OCI-LY7 (cell line): ENCODE measurements around the gene CELF4. TPM values are rescaled to one million over a fixed set of nuclear protein-coding genes. Genes with fewer than 3 reads are reported as not detected.

Experiments
- BruUV-seq: library from RNA; stranded (reverse); fragments of 400-500 nt; replicated peaks from 2 replicates; lab custom pipeline; 2021; lab: Mats Ljungman, UMichigan
- CTCF ChIA-PET: fragments of 300-600 bp; sonication (Branson Sonifier 250); formaldehyde crosslinking; loops from one replicate; lab custom pipeline; 2022; ENCODE audit warnings: antibody characterized with exemption; ENCODE audit not compliant: unreplicated experiment; lab: Charles Lee
- POLR2A ChIA-PET: fragments of 300-600 bp; sonication (Branson Sonifier 250); formaldehyde crosslinking; loops from one replicate; lab custom pipeline; 2022; ENCODE audit warnings: antibody characterized with exemption; lab: Charles Lee
- DNase-seq: peaks from one replicate; pipeline ENCODE4 v3.0.0-alpha.2; 2015; ENCODE audit warnings: low spot score
- H2AFZ ChIP-seq: fragments of 200-600 bp; sonication (generic), shearing (Covaris generic); 2 replicates; pipeline ENCODE4 v1.6.1; 2014; ENCODE audit warnings: mild to moderate bottlenecking, antibody characterized with exemption, low read length, moderate library complexity
- H3K27ac ChIP-seq: fragments of 200-600 bp; sonication (generic); 2 replicates; pipeline ENCODE4 v1.5.1; 2014; ENCODE audit warnings: mixed run types, low read depth, mild to moderate bottlenecking, moderate library complexity, low read length, inconsistent platforms; ENCODE audit not compliant: poor library complexity, severe bottlenecking
- H3K36me3 ChIP-seq: fragments of 200-600 bp; sonication (generic); 2 replicates; pipeline ENCODE4 v1.6.1; 2014; ENCODE audit warnings: mild to moderate bottlenecking, antibody characterized with exemption, low read length, moderate library complexity, mixed read lengths; ENCODE audit not compliant: insufficient read depth
- H3K4me1 ChIP-seq: fragments of 200-600 bp; sonication (generic); 2 replicates; pipeline ENCODE4 v1.5.1; 2014; ENCODE audit warnings: mild to moderate bottlenecking, low read length; ENCODE audit not compliant: insufficient read depth, poor library complexity, severe bottlenecking
- H3K4me2 ChIP-seq: fragments of 200-600 bp; sonication (generic); 2 replicates; pipeline ENCODE4 v1.6.1; 2014; ENCODE audit warnings: mild to moderate bottlenecking, low read length
- H3K4me3 ChIP-seq: fragments of 200-600 bp; sonication (generic); 2 replicates; pipeline ENCODE4 v1.5.1; 2014; ENCODE audit warnings: mild to moderate bottlenecking, low read depth, low read length; ENCODE audit not compliant: poor library complexity, severe bottlenecking
- H3K79me2 ChIP-seq: fragments of 200-600 bp; sonication (generic); 2 replicates; pipeline ENCODE4 v1.6.1; 2016; ENCODE audit warnings: low read depth, mild to moderate bottlenecking, low read length, moderate library complexity, mixed read lengths; ENCODE audit not compliant: insufficient read depth
- H3K9me2 ChIP-seq: fragments of 200-600 bp; sonication (generic); 2 replicates; pipeline ENCODE4 v1.6.1; 2016; ENCODE audit warnings: mild to moderate bottlenecking, low read length, mixed read lengths; ENCODE audit not compliant: insufficient read depth
- H3K9me3 ChIP-seq: fragments of 200-600 bp; sonication (generic); 2 replicates; pipeline ENCODE4 v1.6.1; 2014; ENCODE audit warnings: mild to moderate bottlenecking, mixed run types, low read length, mixed read lengths
- H4K20me1 ChIP-seq: fragments of 200-600 bp; sonication (generic); 2 replicates; pipeline ENCODE4 v1.6.1; 2014; ENCODE audit warnings: mild to moderate bottlenecking, antibody characterized with exemption, low read length, moderate library complexity, mixed read lengths; ENCODE audit not compliant: insufficient read depth
- CTCF ChIP-seq: fragments of 200-600 bp; sonication (generic); conservative IDR thresholded peaks from 2 replicates; pipeline ENCODE4 v1.5.1; 2014; ENCODE audit warnings: mild to moderate bottlenecking, antibody characterized with exemption, low read length, moderate library complexity, mixed read lengths
- EZH2phosphoT487 ChIP-seq: fragments of 200-600 bp; sonication (generic); IDR thresholded peaks from 2 replicates; pipeline ENCODE4 v1.6.1; 2018; ENCODE audit warnings: low read depth, borderline replicate concordance, mild to moderate bottlenecking, mixed run types, antibody characterized with exemption, low read length, moderate library complexity, mixed read lengths
- intact Hi-C: fragments of 100-400 bp; cut with micrococcal nuclease; formaldehyde crosslinking; loops from one replicate; pipeline ENCODE4 v1.10.0; 2022; ENCODE audit not compliant: unreplicated experiment
- total RNA-seq, 2 experiments: library from RNA; depleted of rRNA in 1 of 2; stranded (reverse); fragments of >200 nt in 1 of 2; shearing (Covaris generic) in 1 of 2; gene quantifications; 2 replicates each; pipeline ENCODE4 v1.2.3, GENCODE V29; 2014 to 2022

Gene CELF4
- total RNA-seq, 2 experiments from 2014 or later, result not detected

GRCh38 chr18:37607281-37607680 is 41.7 kb upstream of the CELF4 start:
- POLR2A ChIA-PET, result no interaction called here

GRCh38 chr18:37604032-37604431 is 38.4 kb upstream of the CELF4 start:
- POLR2A ChIA-PET, result no interaction called here
- no peak for TF ChIP-seq EZH2phosphoT487
- TF ChIP-seq CTCF, result no peak
- Histone ChIP-seq H2AFZ (no peak overlapping the region), H3K9me3 (no peaks in the 10 kb centered on the region), H3K4me3 (no peak overlapping the region), H4K20me1 (no peaks in the 10 kb centered on the region), H3K79me2 (no peaks in the 10 kb centered on the region), H3K36me3 (no peaks in the 10 kb centered on the region), H3K4me2 (no peak overlapping the region), H3K27ac (no peak overlapping the region), H3K4me1 (no peaks in the 10 kb centered on the region), H3K9me2 (no peaks in the 10 kb centered on the region)
- BruUV-seq, result no TSS peak
- CTCF ChIA-PET, result no interaction called here
- intact Hi-C loops, result no loop called here
- DNase-seq, result no peak

More at GRCh38 chr18:37607281-37607680, 41.7 kb upstream of the CELF4 start:
- H4K20me1 ChIP-seq, result no peaks in the 10 kb centered on the region
- H3K9me3 ChIP-seq, result no peaks in the 10 kb centered on the region
- no TSS peak for BruUV-seq
- no peak overlapping the region for H2AFZ ChIP-seq
- H3K79me2 ChIP-seq, result no peaks in the 10 kb centered on the region
- H3K4me2 ChIP-seq, result no peak overlapping the region
- no peak overlapping the region for H3K4me3 ChIP-seq
- CTCF ChIA-PET, result no interaction called here
- H3K9me2 ChIP-seq, result no peaks in the 10 kb centered on the region
- intact Hi-C loops, result no loop called here
- H3K27ac ChIP-seq, result no peak overlapping the region
- no peak for DNase-seq
- no peaks in the 10 kb centered on the region for H3K36me3 ChIP-seq
- no peaks in the 10 kb centered on the region for H3K4me1 ChIP-seq
- no peak for TF ChIP-seq CTCF
- no peak for TF ChIP-seq EZH2phosphoT487

GRCh38 chr18:37598966-37599896 is 33.6 kb upstream of the CELF4 start:
- Histone ChIP-seq H4K20me1 (no peaks in the 10 kb centered on the region), H3K4me1 (no peaks in the 10 kb centered on the region), H3K36me3 (no peaks in the 10 kb centered on the region), H3K4me2 (no peak overlapping the region), H3K9me3 (no peaks in the 10 kb centered on the region), H3K27ac (no peak overlapping the region), H2AFZ (no peak overlapping the region), H3K4me3 (no peak overlapping the region), H3K79me2 (no peaks in the 10 kb centered on the region), H3K9me2 (no peaks in the 10 kb centered on the region)
- no TSS peak for BruUV-seq
- intact Hi-C loops, result no loop called here
- TF ChIP-seq CTCF (no peak), EZH2phosphoT487 (no peak)
- CTCF ChIA-PET, result interaction anchor here (0.5 kb wide), 1 partner anchor 69 kb away, joined by 3 read pairs; no protein-coding TSS in a partner anchor
- DNase-seq, result no peak
- POLR2A ChIA-PET, result no interaction called here
